Stimulated activated naive CD8-positive, alpha-beta T cell treated with anti-CD3 and anti-CD28 coated beads, Interleukin-15, Interleukin-2, amounts not matched to agents 100 ng/mL and 50 ng/mL, for 24 hours (primary cell): Measurements from ENCODE around the gene SCD5.

Experiments
- H3K27ac Mint-ChIP-seq: one replicate; pipeline ENCODE4 v1.8.0; 2021; ENCODE audit warnings: mild to moderate bottlenecking, mixed read lengths
- H3K27me3 Mint-ChIP-seq: one replicate; pipeline ENCODE4 v1.8.0; 2021; ENCODE audit warnings: mixed read lengths
- H3K36me3 Mint-ChIP-seq: one replicate; pipeline ENCODE4 v1.8.0; 2021; ENCODE audit warnings: low read depth, mixed read lengths
- H3K4me1 Mint-ChIP-seq: one replicate; pipeline ENCODE4 v1.8.0; 2021; ENCODE audit warnings: low read depth, mixed read lengths
- H3K4me3 Mint-ChIP-seq: one replicate; pipeline ENCODE4 v1.8.0; 2021; ENCODE audit warnings: mild to moderate bottlenecking, mixed read lengths
- H3K9me3 Mint-ChIP-seq: one replicate; pipeline ENCODE4 v1.8.0; 2021; ENCODE audit warnings: mixed read lengths

Gene SCD5

DNA sequence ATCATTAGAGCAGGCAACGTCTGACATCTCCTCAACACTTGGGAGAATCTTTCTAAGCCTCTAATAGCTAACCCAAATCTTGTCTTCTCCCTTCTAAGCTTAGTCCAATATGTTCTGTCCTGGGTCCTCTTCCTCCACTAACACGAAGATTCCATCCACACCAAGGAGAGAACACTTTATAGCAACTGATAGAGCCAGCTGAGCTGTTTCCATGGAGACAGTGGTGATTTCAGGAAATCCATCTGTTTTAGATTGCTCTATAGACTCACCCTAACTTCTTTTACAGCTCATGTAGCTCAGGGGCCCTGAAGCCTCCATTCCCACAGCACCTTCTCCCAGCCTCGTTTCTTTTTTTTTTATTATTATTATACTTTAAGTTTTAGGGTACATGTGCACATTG, 37.4 kb downstream of the SCD5 start:
- Mint-ChIP-seq H3K4me1 (no peaks in the 10 kb centered on the region), H3K27ac (no peak overlapping the region), H3K4me3 (no peak overlapping the region), H3K27me3 (no peaks in the 10 kb centered on the region), H3K36me3 (no peaks in the 10 kb centered on the region), H3K9me3 (peaks cover 4% of the 10 kb centered on the region)

DNA sequence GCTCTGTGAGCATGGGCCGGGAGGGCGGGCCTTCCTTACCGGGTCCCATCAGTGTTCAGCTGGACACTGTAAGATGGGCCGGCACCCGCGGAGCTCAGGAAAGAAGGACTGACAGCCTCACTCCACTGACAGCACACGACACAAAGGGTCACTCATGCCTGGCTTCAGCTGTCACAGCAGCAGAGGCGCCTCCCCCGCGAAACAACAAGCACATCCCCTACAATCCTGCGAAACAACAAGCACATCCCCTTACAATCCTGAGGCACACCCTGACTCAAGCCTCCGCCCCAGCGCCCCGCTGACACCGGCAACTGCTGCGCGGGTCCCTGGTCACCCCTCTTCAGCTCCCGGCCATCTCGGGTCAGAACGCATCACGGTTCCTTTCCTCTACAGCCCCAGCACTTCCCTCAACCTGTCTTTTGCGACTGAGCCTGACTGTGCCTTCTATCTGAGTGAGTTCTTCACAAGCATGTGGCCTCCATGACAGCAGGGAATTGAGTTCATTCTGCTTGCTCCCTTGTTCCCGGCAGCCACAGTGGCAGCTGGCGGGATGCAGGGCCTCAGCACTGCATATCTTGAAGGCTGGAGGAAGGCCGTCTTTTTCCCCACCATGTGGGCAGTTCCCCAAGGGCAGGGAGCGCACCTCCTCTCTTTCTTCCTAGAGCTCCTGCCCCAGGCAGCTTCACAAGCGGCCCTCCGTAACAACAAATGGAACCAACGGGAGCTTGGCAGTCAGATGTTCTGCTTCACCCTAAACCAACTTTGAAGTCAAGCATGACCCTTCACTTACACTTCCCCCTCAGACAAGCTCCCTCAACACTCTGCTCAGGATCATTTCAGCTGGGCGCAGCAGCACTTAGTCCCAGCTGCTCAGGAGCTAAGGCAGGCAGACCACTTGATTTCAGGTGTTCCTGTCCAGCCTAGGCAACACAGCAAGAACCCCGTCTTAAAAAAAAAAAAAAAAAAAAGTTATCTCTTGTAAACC, 39.6 kb downstream of the SCD5 start:
- H3K36me3 Mint-ChIP-seq, result no peaks in the 10 kb centered on the region
- H3K27me3 Mint-ChIP-seq, result no peaks in the 10 kb centered on the region
- no peak overlapping the region for H3K27ac Mint-ChIP-seq
- H3K4me1 Mint-ChIP-seq, result no peaks in the 10 kb centered on the region
- H3K4me3 Mint-ChIP-seq, result no peak overlapping the region
- no peaks in the 10 kb centered on the region for H3K9me3 Mint-ChIP-seq

DNA sequence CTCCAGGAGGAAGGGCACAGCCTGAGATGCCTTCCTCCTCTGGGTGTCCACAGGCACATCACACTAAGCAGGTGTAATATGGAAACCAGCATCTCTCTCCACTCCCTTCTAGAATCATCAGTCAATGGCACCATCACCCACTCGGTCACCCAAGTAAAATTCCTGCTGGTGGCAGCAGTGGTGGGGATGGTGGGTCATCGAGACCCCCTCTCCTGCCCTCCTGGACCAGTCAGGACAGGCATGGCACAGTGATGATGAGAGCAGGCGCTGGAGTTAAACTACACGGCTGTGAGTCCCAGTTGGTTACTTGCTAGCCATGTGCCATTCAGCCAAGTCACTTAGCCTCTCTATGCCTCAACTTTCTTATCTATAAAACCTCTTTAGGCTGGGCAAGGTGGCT, 42.5 kb downstream of the SCD5 start:
- Mint-ChIP-seq H3K36me3 (no peaks in the 10 kb centered on the region), H3K9me3 (no peaks in the 10 kb centered on the region), H3K4me3 (no peak overlapping the region), H3K4me1 (no peaks in the 10 kb centered on the region), H3K27me3 (no peaks in the 10 kb centered on the region), H3K27ac (no peak overlapping the region)

DNA sequence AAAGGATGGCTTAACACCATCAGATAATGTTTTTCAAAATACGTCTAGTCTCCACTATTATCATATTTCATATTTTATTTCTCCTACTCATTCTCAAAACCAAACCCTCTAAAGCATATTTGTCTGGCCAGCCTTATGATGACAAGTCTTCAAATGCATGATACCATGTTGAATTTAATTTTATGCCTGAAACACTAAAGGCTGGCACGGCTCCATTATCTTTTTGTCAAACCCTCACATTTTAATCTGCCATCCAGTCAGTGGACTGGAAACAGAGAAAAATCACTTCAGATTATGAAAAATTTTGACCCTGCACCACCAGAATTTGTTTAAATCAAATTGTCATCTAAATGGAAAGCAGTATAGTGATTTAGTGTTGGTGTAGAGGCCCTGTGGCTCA, 42.9 kb downstream of the SCD5 start:
- H3K27me3 Mint-ChIP-seq, result no peaks in the 10 kb centered on the region

DNA sequence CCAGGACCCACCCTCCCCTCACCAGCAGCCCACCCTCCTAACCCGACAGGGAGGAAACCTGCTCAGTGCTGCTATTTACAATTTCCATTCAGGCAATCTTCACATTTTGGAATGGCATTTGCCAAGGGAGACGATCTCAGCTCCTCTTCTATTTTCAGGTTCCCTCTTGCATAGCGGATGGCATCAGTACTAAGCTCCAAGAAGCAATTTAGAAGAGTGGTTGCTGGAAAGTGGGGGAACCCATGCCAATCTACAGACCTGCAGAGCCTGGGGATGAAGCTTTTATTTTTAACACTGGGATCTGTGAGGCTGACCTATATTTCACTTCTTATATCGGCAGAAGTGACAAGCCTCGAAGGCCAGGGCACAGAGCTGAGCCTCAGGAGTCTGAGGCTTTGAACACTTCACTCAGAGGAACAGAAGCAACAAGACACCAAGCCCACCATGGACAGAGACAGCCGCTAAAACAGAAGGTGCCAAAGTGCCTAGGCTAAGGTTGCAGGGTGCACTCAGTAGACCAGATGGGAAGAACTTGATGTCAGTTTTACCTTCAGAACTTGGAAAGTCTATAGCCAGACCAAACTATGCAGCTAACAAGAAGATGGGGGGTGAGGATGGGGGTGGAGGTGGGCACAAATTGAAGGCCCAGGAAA, 44.0 kb downstream of the SCD5 start:
- H3K4me3 Mint-ChIP-seq, result no peak overlapping the region
- no peaks in the 10 kb centered on the region for H3K4me1 Mint-ChIP-seq
- H3K9me3 Mint-ChIP-seq, result no peaks in the 10 kb centered on the region
- no peak overlapping the region for H3K27ac Mint-ChIP-seq
- no peaks in the 10 kb centered on the region for H3K27me3 Mint-ChIP-seq
- H3K36me3 Mint-ChIP-seq, result no peaks in the 10 kb centered on the region

More for the DNA sequence above, 42.9 kb downstream of the SCD5 start:
- no peak overlapping the region for H3K27ac Mint-ChIP-seq
- H3K9me3 Mint-ChIP-seq, result no peaks in the 10 kb centered on the region
- no peak overlapping the region for H3K4me3 Mint-ChIP-seq
- no peaks in the 10 kb centered on the region for H3K36me3 Mint-ChIP-seq
- no peaks in the 10 kb centered on the region for H3K4me1 Mint-ChIP-seq

DNA sequence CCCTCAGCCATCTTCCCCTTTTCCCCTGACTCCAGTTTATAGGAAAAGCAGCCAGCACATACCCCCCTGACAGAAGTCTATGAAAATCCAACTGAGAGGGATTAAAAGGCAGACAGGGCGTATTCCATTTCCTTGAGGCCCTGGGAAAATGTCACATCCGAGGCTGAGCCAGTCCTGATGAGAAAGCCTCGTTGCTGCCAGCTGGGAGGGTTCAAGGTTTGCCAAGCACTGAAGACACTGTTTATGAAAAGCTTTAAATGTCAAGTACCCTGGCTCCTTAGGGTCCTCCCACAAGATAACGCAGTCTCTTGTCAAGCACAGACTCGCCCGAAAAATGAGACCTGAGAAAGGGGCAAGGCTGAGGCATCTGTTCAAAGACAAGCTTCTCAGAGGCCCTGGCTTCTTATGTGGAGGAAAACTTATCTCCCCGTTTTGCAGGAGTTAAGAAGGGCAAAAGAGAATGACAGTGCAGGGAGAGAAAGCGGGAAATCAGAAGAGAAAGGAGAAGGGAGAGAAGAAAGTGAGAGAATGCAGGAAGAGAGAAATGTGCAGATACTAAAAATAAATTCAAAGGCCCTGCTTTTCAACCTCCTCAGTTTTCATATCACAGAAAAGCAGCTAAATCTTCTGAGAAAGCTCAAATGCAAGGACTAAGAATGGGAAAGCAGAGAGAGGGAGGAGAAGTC, 44.7 kb downstream of the SCD5 start:
- Mint-ChIP-seq H3K9me3 (no peaks in the 10 kb centered on the region), H3K4me3 (no peak overlapping the region), H3K27ac (no peak overlapping the region), H3K36me3 (no peaks in the 10 kb centered on the region), H3K27me3 (no peaks in the 10 kb centered on the region), H3K4me1 (no peaks in the 10 kb centered on the region)

DNA sequence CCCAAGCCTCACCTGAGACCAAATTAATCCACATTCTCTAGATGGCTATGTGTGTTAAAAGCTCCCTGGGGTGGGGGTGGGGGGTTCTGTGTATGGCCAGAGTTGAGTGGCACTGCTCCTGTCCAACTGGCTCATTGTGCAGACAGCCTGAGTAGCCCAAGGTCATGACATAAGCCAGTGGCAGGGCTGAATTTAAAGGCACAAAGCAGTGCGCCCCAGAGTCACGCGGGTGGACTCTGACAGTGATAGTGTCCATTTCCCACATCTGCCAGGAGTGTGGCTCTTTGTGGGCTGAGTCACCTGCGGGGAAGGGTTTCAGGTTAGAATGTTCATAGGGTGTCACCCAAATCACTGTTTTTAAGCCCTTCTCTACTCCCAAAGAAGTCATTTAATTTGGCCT, 45.4 kb downstream of the SCD5 start:
- H3K27ac Mint-ChIP-seq, result no peak overlapping the region
- H3K27me3 Mint-ChIP-seq, result no peaks in the 10 kb centered on the region
- no peaks in the 10 kb centered on the region for H3K36me3 Mint-ChIP-seq
- H3K4me1 Mint-ChIP-seq, result no peaks in the 10 kb centered on the region
- no peak overlapping the region for H3K4me3 Mint-ChIP-seq
- H3K9me3 Mint-ChIP-seq, result no peaks in the 10 kb centered on the region

DNA sequence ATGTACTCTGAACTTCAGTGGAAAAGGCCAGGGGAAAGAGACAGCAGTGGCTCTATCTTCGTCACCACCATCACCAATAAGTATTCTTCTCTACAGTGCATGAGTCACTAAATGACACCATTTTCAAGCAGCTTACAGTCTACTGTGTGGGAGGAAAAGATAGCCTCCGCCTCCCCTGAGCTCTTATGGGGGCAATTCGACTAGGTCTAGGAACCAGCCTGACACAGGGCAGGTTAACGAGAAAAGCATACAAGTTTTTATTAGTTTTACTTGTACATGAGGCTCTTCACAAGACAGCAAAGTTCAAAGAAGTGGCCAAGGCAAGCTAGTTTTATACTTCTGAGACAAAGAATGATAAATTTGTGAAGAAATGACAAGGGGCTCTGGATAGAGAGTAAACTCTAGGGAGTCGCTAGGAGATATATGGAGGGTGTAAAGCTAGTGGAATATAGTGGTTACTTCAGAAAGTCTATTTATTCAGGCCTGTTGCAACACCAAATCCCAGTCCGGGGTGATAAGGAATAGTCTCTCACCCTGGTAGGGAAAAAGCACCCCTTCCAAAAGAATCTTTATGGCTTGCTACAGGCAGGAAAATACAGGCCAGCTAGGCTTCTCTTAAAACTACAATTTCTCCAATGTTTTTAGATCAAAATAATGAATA, 49.7 kb downstream of the SCD5 start:
- Mint-ChIP-seq H3K36me3 (no peaks in the 10 kb centered on the region), H3K4me1 (no peaks in the 10 kb centered on the region), H3K4me3 (no peak overlapping the region), H3K27ac (no peak overlapping the region), H3K9me3 (no peaks in the 10 kb centered on the region), H3K27me3 (peaks cover 4% of the 10 kb centered on the region)

DNA sequence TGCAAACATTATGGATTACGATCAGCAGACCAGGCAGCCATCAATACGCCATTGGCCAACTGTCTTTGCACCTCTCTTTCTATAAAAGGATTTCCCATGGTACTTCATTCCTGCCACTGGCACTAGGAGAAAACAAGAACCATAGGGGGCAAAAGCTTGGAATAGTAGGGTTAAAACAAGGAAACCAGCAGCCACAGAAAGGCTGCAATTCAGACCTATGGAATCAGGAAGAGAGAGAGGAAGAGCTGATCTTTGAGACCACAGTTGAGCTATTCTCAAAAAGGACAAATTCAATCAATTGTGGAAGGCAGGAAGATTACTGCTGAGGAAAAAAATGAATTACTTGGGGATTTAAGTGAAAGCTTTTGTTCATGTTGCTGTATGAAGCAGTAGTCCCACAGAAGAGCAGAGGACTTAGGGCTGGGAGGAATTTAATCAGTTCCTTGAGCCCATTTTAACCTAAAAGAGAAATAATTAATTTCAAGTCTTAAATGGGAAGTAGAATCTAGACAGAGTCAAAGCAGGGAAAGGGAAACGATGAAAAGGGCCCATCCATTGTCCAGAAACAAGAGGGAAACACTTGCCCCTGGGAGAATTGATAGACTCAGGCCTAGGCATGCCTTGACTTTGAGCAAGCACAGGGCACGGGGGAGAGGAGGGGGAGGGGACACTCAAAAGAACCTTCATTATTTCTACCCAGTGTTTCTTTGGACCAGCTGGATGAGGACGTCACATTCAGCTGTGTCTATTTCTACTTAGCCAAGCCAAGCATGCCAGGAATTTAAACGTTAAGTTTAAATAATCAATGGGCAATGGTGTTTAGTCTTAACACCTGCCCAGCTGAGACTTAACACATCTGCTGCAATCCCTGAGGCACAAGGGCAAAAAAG, 50.7 kb downstream of the SCD5 start:
- no peaks in the 10 kb centered on the region for H3K4me1 Mint-ChIP-seq
- no peaks in the 10 kb centered on the region for H3K9me3 Mint-ChIP-seq
- no peak overlapping the region for H3K4me3 Mint-ChIP-seq
- no peaks in the 10 kb centered on the region for H3K36me3 Mint-ChIP-seq
- no peak overlapping the region for H3K27ac Mint-ChIP-seq
- peaks cover 4% of the 10 kb centered on the region for H3K27me3 Mint-ChIP-seq

DNA sequence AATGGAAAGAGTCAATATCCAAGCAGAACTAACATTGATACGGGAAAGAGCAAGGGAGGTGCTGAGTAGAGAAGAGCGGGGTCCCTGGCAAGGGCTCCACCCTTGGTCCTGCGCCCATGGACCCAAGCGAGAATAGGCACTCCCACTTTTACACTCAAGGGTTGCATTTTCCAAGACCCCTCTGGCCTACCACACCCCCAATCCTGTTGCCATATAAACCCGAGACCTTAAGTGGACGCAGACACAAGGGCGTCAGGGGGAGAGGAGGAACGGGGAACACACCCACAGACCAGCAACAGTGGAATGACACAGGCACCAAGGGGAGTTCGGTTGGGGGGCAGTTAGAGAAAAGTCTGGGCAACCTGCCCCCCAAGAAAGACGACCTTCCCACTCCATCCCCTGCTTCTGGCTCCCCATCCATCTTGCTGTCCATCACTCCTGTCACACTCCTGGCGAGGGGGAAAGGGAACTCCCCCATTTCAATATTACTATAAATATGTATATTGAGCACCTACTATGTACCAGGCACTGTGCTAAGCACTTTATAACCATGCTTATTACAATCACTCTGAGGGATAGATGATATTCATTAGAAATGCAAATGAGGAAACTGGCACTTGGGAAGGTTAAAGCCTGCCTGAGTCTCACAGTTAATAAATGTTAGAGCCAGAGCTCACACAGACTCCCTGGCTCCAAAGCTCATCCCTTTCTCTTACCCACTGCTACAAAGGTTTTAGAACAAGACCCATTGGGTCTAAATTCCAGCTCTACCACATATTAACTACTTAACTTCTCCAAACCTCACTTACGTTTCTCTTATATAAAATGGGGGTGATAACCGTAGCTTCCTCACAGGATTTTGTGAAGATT, 51.7 kb downstream of the SCD5 start:
- no peaks in the 10 kb centered on the region for H3K36me3 Mint-ChIP-seq

DNA sequence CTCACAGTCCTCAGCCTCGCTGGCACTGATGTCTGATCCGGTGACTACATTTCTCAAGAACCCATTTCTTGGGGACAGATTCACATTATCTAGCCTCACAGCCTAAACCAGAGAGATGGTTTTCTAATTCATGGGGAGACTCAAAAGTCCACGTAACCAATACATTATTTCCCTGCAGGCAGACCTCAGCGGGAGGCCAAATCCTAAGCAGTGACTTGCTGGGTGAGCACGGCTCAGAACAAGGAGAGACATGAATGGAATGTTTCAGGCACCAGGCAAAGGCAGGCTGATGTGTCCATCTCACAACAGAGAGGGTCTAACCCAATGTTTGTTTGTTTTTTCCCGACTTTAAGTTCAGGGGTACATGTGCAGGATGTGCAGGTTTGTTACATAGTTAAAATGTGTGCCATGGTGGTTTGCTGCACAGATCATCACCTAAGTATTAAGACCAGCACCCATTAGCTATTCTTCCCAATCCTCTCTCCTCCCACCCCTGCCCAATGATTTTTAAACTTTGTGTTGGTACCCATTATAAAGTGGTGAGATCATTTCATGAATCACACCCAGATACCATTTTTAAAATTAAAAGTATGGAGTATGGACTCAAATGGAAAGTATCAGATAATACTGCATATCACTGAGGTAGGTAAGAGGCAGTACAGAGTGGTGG, 53.3 kb downstream of the SCD5 start:
- H3K36me3 Mint-ChIP-seq, result no peaks in the 10 kb centered on the region
- peaks cover 4% of the 10 kb centered on the region for H3K27me3 Mint-ChIP-seq
- H3K9me3 Mint-ChIP-seq, result no peaks in the 10 kb centered on the region
- H3K27ac Mint-ChIP-seq, result no peak overlapping the region
- no peak overlapping the region for H3K4me3 Mint-ChIP-seq
- no peaks in the 10 kb centered on the region for H3K4me1 Mint-ChIP-seq

More for the DNA sequence above, 51.7 kb downstream of the SCD5 start:
- Mint-ChIP-seq H3K27ac (no peak overlapping the region), H3K4me1 (no peaks in the 10 kb centered on the region), H3K27me3 (peaks cover 4% of the 10 kb centered on the region), H3K9me3 (no peaks in the 10 kb centered on the region), H3K4me3 (no peak overlapping the region)

DNA sequence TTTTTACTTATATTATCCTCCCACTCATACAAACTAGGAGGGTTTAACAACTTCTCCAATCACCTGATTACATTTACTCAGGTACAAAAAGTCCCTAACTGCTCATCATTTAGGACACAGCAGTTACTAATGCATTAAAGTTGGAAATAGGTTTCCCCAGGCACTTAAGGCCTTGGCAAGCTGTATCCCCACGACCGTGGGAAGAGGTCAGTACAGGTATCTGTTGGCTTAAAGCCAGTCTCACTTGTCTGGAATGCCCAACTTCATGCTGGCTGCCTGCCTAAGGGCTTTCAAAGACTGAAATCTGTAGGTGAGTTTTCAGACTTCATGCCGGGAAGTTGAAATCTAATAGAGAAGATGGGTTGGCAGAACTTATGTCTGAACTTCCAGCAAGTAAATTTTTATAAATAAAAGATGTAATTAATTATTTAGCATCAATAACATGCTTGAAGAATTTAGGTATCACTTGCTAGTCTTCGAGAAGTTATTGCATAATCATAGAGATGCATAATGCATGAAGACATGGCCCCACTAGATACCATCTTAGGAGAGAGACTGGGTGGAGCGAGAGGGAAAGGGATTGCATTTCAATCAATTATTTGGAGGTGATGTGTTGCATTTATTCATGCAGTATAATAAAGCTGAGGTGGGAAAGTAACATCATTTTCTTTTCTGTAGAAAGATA, 54.2 kb downstream of the SCD5 start:
- Mint-ChIP-seq H3K4me1 (no peaks in the 10 kb centered on the region), H3K36me3 (no peaks in the 10 kb centered on the region), H3K4me3 (no peak overlapping the region), H3K9me3 (no peaks in the 10 kb centered on the region), H3K27me3 (peaks cover 4% of the 10 kb centered on the region), H3K27ac (no peak overlapping the region)
